T47D (cell line): ENCODE results near the gene CAPN14.
A peak's percentile ranks its signal among the peaks of the same experiment; 100 is the strongest.

Experiments
- DNase-seq, 2 experiments: peaks; one replicate each; pipeline versions ENCODE4 v3.0.0 to v3.0.0-alpha.2; 2011 to 2012; ENCODE audit warnings: low read depth in 1 of 2, low spot score in 1 of 2
- JUND ChIP-seq: IDR thresholded peaks from 2 replicates; pipeline ENCODE4 v1.6.1; 2012; ENCODE audit warnings: low read depth
- in situ Hi-C: cut with HindIII; loops from 2 replicates; pipeline ENCODE4 v1.10.0; 2016; ENCODE audit warnings: low sequenced_read_pairs, low pct_unique_long_range_greater_than_20kb

CAPN14 gene

GRCh38 chr2:31238906-31239592, 21.7 kb upstream of the CAPN14 start:
- TF ChIP-seq JUND, result no peak
- in situ Hi-C loops, result no loop called here
- DNase-seq, result no peak

GRCh38 chr2:31238126-31238905, 21.0 kb upstream of the CAPN14 start:
- in situ Hi-C loops, result no loop called here

GRCh38 chr2:31237348-31238017, 20.2 kb upstream of the CAPN14 start:
- no peak for DNase-seq
- in situ Hi-C loops, result no loop called here
- TF ChIP-seq JUND, result no peak

More at GRCh38 chr2:31238126-31238905, 21.0 kb upstream of the CAPN14 start:
- no peak for DNase-seq
- TF ChIP-seq JUND, result no peak

- no peak for TF ChIP-seq JUND
- in situ Hi-C loops, result no loop called here
- DNase-seq, result no peak
These were observed 19.3 kb upstream of the CAPN14 start for GRCh38 chr2:31236433-31237205.

GRCh38 chr2:31235504-31235902, 18.2 kb upstream of the CAPN14 start:
- no peak for DNase-seq
- in situ Hi-C loops, result no loop called here

GRCh38 chr2:31234683-31235503, 17.6 kb upstream of the CAPN14 start:
- no peak for DNase-seq
- no peak for TF ChIP-seq JUND
- in situ Hi-C loops, result no loop called here

More at GRCh38 chr2:31235504-31235902, 18.2 kb upstream of the CAPN14 start:
- TF ChIP-seq JUND, result no peak

- in situ Hi-C loops, result no loop called here
- peak; percentile 62 to 88 for DNase-seq
These were observed 16.7 kb upstream of the CAPN14 start, which contains the start of gene EHD3 for GRCh38 chr2:31233741-31234682. Gene EHD3, plus strand, starts transcription at chr2:31234152. Its CDS starts 470 bp downstream, at chr2:31234622.

GRCh38 chr2:31233231-31233630, 15.9 kb upstream of the CAPN14 start:
- in situ Hi-C loops, result no loop called here
- no peak for TF ChIP-seq JUND
- no peak for DNase-seq

More at GRCh38 chr2:31233741-31234682, 16.7 kb upstream of the CAPN14 start, which contains the start of gene EHD3:
- TF ChIP-seq JUND, result no peak

DNA sequence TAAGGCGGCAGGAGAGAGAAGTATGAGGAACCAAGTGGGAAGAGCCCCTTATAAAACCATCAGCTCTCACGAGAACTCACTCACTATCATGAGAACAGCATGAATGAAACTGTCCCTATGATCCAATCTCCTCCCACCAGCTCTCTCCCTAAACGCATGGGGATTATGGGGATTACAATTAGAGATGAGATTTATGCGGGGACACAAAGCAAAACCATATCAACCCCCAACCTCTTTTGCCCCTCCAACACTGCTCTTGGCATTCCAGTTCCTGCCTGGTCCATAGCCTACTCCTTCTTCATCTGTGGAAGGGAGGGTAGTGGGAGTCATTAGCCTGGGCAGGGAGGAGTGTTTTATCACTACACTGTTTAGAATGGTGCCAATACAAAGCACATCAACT, 15.3 kb upstream of the CAPN14 start:
- no peak for TF ChIP-seq JUND
- in situ Hi-C loops, result no loop called here
- no peak for DNase-seq

DNA sequence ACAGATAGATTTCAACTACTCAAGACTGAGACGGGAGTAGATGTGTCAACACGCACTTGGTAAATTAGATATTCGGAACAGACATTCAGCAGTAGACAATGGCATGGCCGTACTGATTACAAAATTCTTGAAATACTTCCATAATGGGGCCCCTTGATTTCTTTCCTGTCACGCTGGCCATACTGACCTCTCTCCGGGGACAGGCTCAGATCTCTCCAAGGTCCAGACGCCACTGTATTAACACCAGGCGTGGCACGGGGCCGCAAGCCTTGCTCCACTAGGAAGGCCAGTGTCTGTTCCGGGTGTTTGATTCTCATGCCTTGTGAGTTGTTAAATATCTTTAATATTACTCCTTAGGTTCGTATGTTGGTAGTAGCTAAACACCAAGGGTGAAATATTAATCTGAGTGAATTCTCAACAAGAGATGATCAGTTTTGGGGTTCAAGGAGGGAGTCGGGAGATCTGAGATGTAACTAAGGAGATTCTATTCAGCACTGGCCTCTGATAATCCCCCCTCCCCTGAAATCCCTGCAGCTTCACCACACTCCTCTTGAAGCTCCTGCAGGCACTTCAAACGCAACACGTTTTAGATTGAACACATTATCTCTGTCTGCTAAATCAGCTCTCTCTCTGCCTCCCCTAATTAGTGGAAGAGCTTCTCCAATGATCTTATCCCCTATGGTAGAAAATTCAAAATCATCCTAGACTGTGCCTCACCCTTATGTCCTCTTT, 14.4 kb upstream of the CAPN14 start:
- no peak for TF ChIP-seq JUND
- in situ Hi-C loops, result no loop called here
- no peak for DNase-seq
